Caco-2 (cell line): ENCODE data around the gene ABCC9. TPM values are rescaled to one million over a fixed set of nuclear protein-coding genes. Genes with fewer than 3 reads are reported as not detected.

Experiments
- BruUV-seq: library from RNA; stranded (reverse); fragments of 400-500 nt; replicated peaks from 2 replicates; lab custom pipeline; 2021; lab: Mats Ljungman, UMichigan
- CTCF ChIA-PET: fragments of 300-600 bp; sonication (Branson Sonifier 250); formaldehyde crosslinking; loops from one replicate; lab custom pipeline; 2022; ENCODE audit warnings: antibody characterized with exemption; lab: Charles Lee
- POLR2A ChIA-PET: fragments of 300-600 bp; sonication (Branson Sonifier 250); formaldehyde crosslinking; loops from one replicate; lab custom pipeline; 2022; ENCODE audit warnings: antibody characterized with exemption; lab: Charles Lee
- DNase-seq, 2 experiments: peaks; one replicate each; pipeline versions ENCODE4 v3.0.0 to v3.0.0-alpha.2; 2020 to 2022
- H3K27me3 ChIP-seq: replicated peaks from 2 replicates; pipeline ENCODE4 v1.6.0; 2011; ENCODE audit warnings: low read length; ENCODE audit not compliant: control insufficient read depth, insufficient read depth
- H3K36me3 ChIP-seq: 2 replicates; pipeline ENCODE4 v1.5.1; 2011; ENCODE audit warnings: low read length; ENCODE audit not compliant: control insufficient read depth, insufficient read depth
- H3K4me1 ChIP-seq: fragments of 250-450 bp; sonication (Bioruptor Pico); 2 replicates; pipeline ENCODE4 v1.5.1; 2020; ENCODE audit warnings: mild to moderate bottlenecking
- H3K4me3 ChIP-seq: 2 replicates; pipeline ENCODE4 v1.5.1; 2011; ENCODE audit warnings: low read depth, mild to moderate bottlenecking, control low read depth, low read length
- H3K9me3 ChIP-seq: fragments of 250-450 bp; sonication (Bioruptor Pico); 2 replicates; pipeline ENCODE4 v1.5.1; 2020; ENCODE audit warnings: mild to moderate bottlenecking, moderate library complexity
- H3K27ac Mint-ChIP-seq: one replicate; pipeline ENCODE4 v1.8.0; 2022; ENCODE audit warnings: mixed read lengths; ENCODE audit not compliant: unreplicated experiment
- H3K27me3 Mint-ChIP-seq: one replicate; pipeline ENCODE4 v1.8.0; 2022; ENCODE audit warnings: mixed read lengths; ENCODE audit not compliant: insufficient read depth, unreplicated experiment
- H3K36me3 Mint-ChIP-seq: one replicate; pipeline ENCODE4 v1.8.0; 2022; ENCODE audit warnings: mild to moderate bottlenecking, mixed read lengths; ENCODE audit not compliant: insufficient read depth, unreplicated experiment
- H3K4me1 Mint-ChIP-seq: one replicate; pipeline ENCODE4 v1.8.0; 2022; ENCODE audit warnings: low read depth, mixed read lengths; ENCODE audit not compliant: unreplicated experiment
- H3K4me3 Mint-ChIP-seq: one replicate; pipeline ENCODE4 v1.8.0; 2022; ENCODE audit warnings: mild to moderate bottlenecking, moderate library complexity, mixed read lengths; ENCODE audit not compliant: unreplicated experiment
- H3K9me3 Mint-ChIP-seq: one replicate; pipeline ENCODE4 v1.8.0; 2022; ENCODE audit warnings: mixed read lengths; ENCODE audit not compliant: unreplicated experiment
- intact Hi-C: fragments of 100-400 bp; cut with micrococcal nuclease; formaldehyde crosslinking; loops from one replicate; pipeline ENCODE4 v1.10.0; 2022; ENCODE audit not compliant: unreplicated experiment
- total RNA-seq: library from RNA; stranded (reverse); gene quantifications from 2 replicates; pipeline ENCODE4 v1.2.3, GENCODE V29; 2022
- TF ChIP-seq, protein P1 (sequence below), 2 experiments: fragments of 200-600 bp in 1 of 2; IDR thresholded peaks; 1 replicate in 1 of 2; 2 replicates in 1 of 2; pipeline versions ENCODE4 v1.5.1 to v1.8.0; 2011 to 2022; ENCODE audit warnings: antibody characterized with exemption in 1 of 2, control low read depth in 1 of 2, inconsistent platforms in 1 of 2, low read depth in 1 of 2, low read length in 1 of 2, mild to moderate bottlenecking in 1 of 2, moderate library complexity in 1 of 2; ENCODE audit not compliant: insufficient read depth in 1 of 2, severe bottlenecking in 1 of 2, unreplicated experiment in 1 of 2

ABCC9 gene
- total RNA-seq, 1 experiment from 2014 or later = 130 TPM

DNA sequence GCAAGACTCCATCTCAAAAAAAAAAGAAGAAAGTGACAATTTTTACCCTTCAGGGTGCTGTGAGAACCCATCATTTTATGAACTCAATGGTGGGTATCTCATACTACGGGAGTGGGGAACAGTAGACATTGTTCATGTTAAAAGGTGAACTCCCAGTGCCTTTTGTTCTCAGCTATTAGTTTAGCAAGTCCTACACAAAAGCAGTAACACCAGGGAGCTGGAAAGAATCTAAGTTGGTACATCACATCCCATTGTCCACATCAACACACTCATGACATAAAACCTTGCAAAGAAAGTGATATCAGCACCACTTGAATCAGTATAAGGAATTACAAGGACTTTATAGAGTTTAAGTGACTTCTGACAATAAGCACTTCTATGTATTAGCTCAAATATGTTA is 47.4 kb upstream of the ABCC9 start:
- TF ChIP-seq, protein P1, sequence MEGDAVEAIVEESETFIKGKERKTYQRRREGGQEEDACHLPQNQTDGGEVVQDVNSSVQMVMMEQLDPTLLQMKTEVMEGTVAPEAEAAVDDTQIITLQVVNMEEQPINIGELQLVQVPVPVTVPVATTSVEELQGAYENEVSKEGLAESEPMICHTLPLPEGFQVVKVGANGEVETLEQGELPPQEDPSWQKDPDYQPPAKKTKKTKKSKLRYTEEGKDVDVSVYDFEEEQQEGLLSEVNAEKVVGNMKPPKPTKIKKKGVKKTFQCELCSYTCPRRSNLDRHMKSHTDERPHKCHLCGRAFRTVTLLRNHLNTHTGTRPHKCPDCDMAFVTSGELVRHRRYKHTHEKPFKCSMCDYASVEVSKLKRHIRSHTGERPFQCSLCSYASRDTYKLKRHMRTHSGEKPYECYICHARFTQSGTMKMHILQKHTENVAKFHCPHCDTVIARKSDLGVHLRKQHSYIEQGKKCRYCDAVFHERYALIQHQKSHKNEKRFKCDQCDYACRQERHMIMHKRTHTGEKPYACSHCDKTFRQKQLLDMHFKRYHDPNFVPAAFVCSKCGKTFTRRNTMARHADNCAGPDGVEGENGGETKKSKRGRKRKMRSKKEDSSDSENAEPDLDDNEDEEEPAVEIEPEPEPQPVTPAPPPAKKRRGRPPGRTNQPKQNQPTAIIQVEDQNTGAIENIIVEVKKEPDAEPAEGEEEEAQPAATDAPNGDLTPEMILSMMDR (IDR thresholded peaks at IDR 0.05; ENCODE audit: insufficient read depth in 1 of 2, low read depth in 1 of 2, low read length in 1 of 2, severe bottlenecking in 1 of 2, unreplicated experiment in 1 of 2) = no peak
- no peak for DNase-seq
- Mint-ChIP-seq H3K27ac (no peak overlapping the region), H3K4me1 (peaks cover 41% of the 10 kb centered on the region), H3K36me3 (no peaks in the 10 kb centered on the region), H3K27me3 (no peaks in the 10 kb centered on the region), H3K4me3 (no peak overlapping the region), H3K9me3 (peaks cover 7% of the 10 kb centered on the region)
- H3K27me3 ChIP-seq = no peaks in the 10 kb centered on the region
- intact Hi-C loops = loop anchor here (1.0 to 5.0 kb wide), 4 partner anchors 46 to 381 kb away; no protein-coding TSS in a partner anchor
- POLR2A ChIA-PET = no interaction called here
- CTCF ChIA-PET = interaction anchor here (1.5 to 4.0 kb wide), 2 partner anchors 48 to 291 kb away, joined by 8 to 109 read pairs; partner anchors contain the start of gene ABCC9
- H3K9me3 ChIP-seq = no peaks in the 10 kb centered on the region
- peaks cover 24% of the 10 kb centered on the region for H3K4me1 ChIP-seq
- no peak overlapping the region for H3K4me3 ChIP-seq
- H3K36me3 ChIP-seq = no peaks in the 10 kb centered on the region
- no TSS peak for BruUV-seq

DNA sequence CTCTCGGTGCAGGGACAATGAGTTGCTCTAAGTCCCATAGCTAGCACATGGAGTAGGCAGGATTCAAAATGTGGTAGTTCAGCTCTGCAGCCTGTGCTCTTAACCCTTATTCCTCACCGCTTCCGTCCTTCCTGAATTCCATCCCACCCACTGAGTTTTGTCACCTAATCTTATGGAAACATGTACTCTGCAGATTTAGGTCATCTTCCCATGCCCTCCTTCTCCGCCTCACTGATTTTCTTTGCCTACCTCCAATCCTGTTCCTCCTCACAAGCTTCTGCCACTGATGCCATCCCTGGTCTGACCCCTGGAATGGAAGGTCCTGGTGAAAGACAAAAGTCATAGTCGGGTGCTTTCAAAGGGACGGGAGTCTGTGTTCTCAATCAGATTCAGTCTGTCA is 46.5 kb upstream of the ABCC9 start:
- ChIA-PET CTCF (no interaction called here), POLR2A (interaction anchor here (0.5 to 0.6 kb wide), 2 partner anchors 59 to 616 kb away, joined by 4 read pairs; no protein-coding TSS in a partner anchor)
- peaks cover under 1% of the 10 kb centered on the region for H3K9me3 Mint-ChIP-seq
- TF ChIP-seq, protein P1 (IDR thresholded peaks at IDR 0.05; ENCODE audit: insufficient read depth in 1 of 2, low read depth in 1 of 2, low read length in 1 of 2, severe bottlenecking in 1 of 2, unreplicated experiment in 1 of 2) = no peak
- no peak overlapping the region for H3K4me3 ChIP-seq
- intact Hi-C loops = loop anchor here (5.0 kb wide), 1 partner anchor 380 kb away; no protein-coding TSS in a partner anchor
- H3K27ac Mint-ChIP-seq = no peak overlapping the region
- no peaks in the 10 kb centered on the region for H3K9me3 ChIP-seq
- BruUV-seq = no TSS peak
- no peak overlapping the region for H3K4me3 Mint-ChIP-seq
- no peaks in the 10 kb centered on the region for H3K36me3 ChIP-seq
- H3K27me3 Mint-ChIP-seq = no peaks in the 10 kb centered on the region
- H3K4me1 Mint-ChIP-seq = peaks cover 36% of the 10 kb centered on the region
- no peak for DNase-seq
- no peaks in the 10 kb centered on the region for H3K27me3 ChIP-seq
- H3K36me3 Mint-ChIP-seq = no peaks in the 10 kb centered on the region
- peaks cover 22% of the 10 kb centered on the region for H3K4me1 ChIP-seq

GRCh38 chr12:21985155-21985554 is 43.9 kb upstream of the ABCC9 start:
- no peak overlapping the region for H3K4me3 ChIP-seq
- Mint-ChIP-seq H3K4me1 (peaks cover 37% of the 10 kb centered on the region), H3K4me3 (no peak overlapping the region), H3K36me3 (no peaks in the 10 kb centered on the region), H3K27me3 (no peaks in the 10 kb centered on the region), H3K9me3 (peaks cover 11% of the 10 kb centered on the region), H3K27ac (no peak overlapping the region)
- peaks cover 12% of the 10 kb centered on the region for H3K4me1 ChIP-seq
- POLR2A ChIA-PET = interaction anchor here (0.6 kb wide), 1 partner anchor 327 kb away, joined by 3 read pairs; no protein-coding TSS in a partner anchor
- no peak for DNase-seq
- BruUV-seq = no TSS peak
- no peaks in the 10 kb centered on the region for H3K27me3 ChIP-seq
- intact Hi-C loops = loop anchor here (5.0 kb wide), 1 partner anchor 378 kb away; no protein-coding TSS in a partner anchor
- no peaks in the 10 kb centered on the region for H3K36me3 ChIP-seq
- TF ChIP-seq, protein P1 (IDR thresholded peaks at IDR 0.05; ENCODE audit: insufficient read depth in 1 of 2, low read depth in 1 of 2, low read length in 1 of 2, severe bottlenecking in 1 of 2, unreplicated experiment in 1 of 2) = no peak
- H3K9me3 ChIP-seq = no peaks in the 10 kb centered on the region
- CTCF ChIA-PET = interaction anchor here (1.0 kb wide), 1 partner anchor 287 kb away, joined by 3 read pairs; no protein-coding TSS in a partner anchor
